ENCODE measurements around the gene RRP15.

- TF ChIP-seq, protein P1, sequence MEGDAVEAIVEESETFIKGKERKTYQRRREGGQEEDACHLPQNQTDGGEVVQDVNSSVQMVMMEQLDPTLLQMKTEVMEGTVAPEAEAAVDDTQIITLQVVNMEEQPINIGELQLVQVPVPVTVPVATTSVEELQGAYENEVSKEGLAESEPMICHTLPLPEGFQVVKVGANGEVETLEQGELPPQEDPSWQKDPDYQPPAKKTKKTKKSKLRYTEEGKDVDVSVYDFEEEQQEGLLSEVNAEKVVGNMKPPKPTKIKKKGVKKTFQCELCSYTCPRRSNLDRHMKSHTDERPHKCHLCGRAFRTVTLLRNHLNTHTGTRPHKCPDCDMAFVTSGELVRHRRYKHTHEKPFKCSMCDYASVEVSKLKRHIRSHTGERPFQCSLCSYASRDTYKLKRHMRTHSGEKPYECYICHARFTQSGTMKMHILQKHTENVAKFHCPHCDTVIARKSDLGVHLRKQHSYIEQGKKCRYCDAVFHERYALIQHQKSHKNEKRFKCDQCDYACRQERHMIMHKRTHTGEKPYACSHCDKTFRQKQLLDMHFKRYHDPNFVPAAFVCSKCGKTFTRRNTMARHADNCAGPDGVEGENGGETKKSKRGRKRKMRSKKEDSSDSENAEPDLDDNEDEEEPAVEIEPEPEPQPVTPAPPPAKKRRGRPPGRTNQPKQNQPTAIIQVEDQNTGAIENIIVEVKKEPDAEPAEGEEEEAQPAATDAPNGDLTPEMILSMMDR (optimal IDR thresholded peaks at IDR 0.05 in 1 of 3, IDR thresholded peaks at IDR 0.05 in 1 of 3, conservative IDR thresholded peaks at IDR 0.05 in 1 of 3; ENCODE audit: extremely low read depth in 1 of 3, insufficient read depth in 2 of 3, low read length in 3 of 3) = no peak
- no peak for TF ChIP-seq EZH2 (IDR thresholded peaks at IDR 0.05; ENCODE audit: low read length)
These were observed 64.4 kb downstream of the RRP15 start for GRCh38 chr1:218349348-218350034.

All from keratinocyte (primary cell).